HepG2 (cell line): ENCODE results near the gene HTRA3. TPM values are rescaled to one million over a fixed set of nuclear protein-coding genes. Genes with fewer than 3 reads are reported as not detected.
A peak's percentile ranks its signal among the peaks of the same experiment; 100 is the strongest.

Experiments
- ATAC-seq: fragments of 200-7000 bp; cut with Tn5 transposase; 3 replicates; pipeline ENCODE4 v1.9.1; 2020; ENCODE audit warnings: mild to moderate bottlenecking, moderate library complexity
- BruUV-seq: library from RNA; stranded (reverse); fragments of 400-500 nt; replicated peaks from 2 replicates; lab custom pipeline; 2021; lab: Mats Ljungman, UMichigan
- CTCF ChIA-PET: fragments of 300-600 bp; formaldehyde crosslinking; extraction: SDS; loops from one replicate; lab custom pipeline; 2021; ENCODE audit warnings: low total read pairs, inconsistent platforms, low intra/inter-chr PET ratio; lab: Yijun Ruan, JAX
- POLR2A ChIA-PET: fragments of 350-600 bp; sonication (Branson Sonifier 250); formaldehyde crosslinking; loops from one replicate; lab custom pipeline; 2020; ENCODE audit warnings: antibody characterized with exemption, inconsistent platforms; lab: Yijun Ruan, JAX
- DNase-seq: peaks from one replicate; pipeline ENCODE4 v3.0.0-alpha.2; 2015; ENCODE audit warnings: low spot score
- FAIRE-seq: peaks from 3 replicates; lab custom pipeline; 2011; peaks lifted over from hg19 to GRCh38; lab: Jason Lieb, UNC
- H2AFZ ChIP-seq: one replicate; pipeline ENCODE4 v1.6.1; 2011; ENCODE audit warnings: low read length, inconsistent platforms
- H3K27ac ChIP-seq: fragments of 300-600 bp; 3 replicates; pipeline ENCODE4 v1.8.0; 2011; ENCODE audit warnings: mixed run types, mild to moderate bottlenecking, mixed read lengths, low read length, inconsistent platforms; ENCODE audit not compliant: insufficient read depth; ENCODE audit errors: extremely low read length
- H3K27me3 ChIP-seq, 2 experiments: fragments of 200-600 bp in 1 of 2; 2 replicates in 1 of 2; 3 replicates in 1 of 2; pipeline versions ENCODE4 v1.6.0 to v1.8.0; 2011; ENCODE audit warnings: low read length in 2 of 2, mild to moderate bottlenecking in 2 of 2, moderate library complexity in 2 of 2, inconsistent platforms in 1 of 2; ENCODE audit not compliant: insufficient read depth in 2 of 2, control insufficient read depth in 1 of 2
- H3K36me3 ChIP-seq, 2 experiments: fragments of 200-600 bp in 1 of 2; replicated peaks in 1 of 2; 2 replicates in 1 of 2; 3 replicates in 1 of 2; pipeline versions ENCODE4 v1.5.1 to v1.8.0; 2011; ENCODE audit warnings: low read length in 2 of 2, inconsistent platforms in 1 of 2; ENCODE audit not compliant: insufficient read depth in 2 of 2, control insufficient read depth in 1 of 2
- H3K4me1 ChIP-seq: 2 replicates; pipeline ENCODE4 v1.5.1; 2012; ENCODE audit warnings: low read length, inconsistent platforms; ENCODE audit not compliant: insufficient read depth
- H3K4me2 ChIP-seq: 2 replicates; pipeline ENCODE4 v1.6.0; 2011; ENCODE audit warnings: low read depth, low read length, inconsistent platforms
- H3K4me3 ChIP-seq, 3 experiments: fragments of 200-600 bp in 1 of 3; sonication (generic), shearing (Covaris generic) in 1 of 3; replicated peaks in 1 of 3; 2 replicates each; pipeline ENCODE4 v1.5.1; 2011 to 2016; ENCODE audit warnings: low read length in 3 of 3, inconsistent platforms in 2 of 3, low read depth in 2 of 3, mild to moderate bottlenecking in 2 of 3, control low read depth in 1 of 3, mixed read lengths in 1 of 3; ENCODE audit not compliant: insufficient read depth in 1 of 3
- H3K79me2 ChIP-seq: one replicate; pipeline ENCODE4 v1.6.1; 2011; ENCODE audit warnings: low read length, inconsistent platforms; ENCODE audit not compliant: insufficient read depth
- H3K9ac ChIP-seq: 2 replicates; pipeline ENCODE4 v1.6.0; 2011; ENCODE audit warnings: mild to moderate bottlenecking, low read depth, low read length, inconsistent platforms; ENCODE audit not compliant: insufficient read depth
- H3K9me3 ChIP-seq: 2 replicates; pipeline ENCODE4 v1.5.1; 2012; ENCODE audit warnings: mild to moderate bottlenecking, low read length
- H4K20me1 ChIP-seq: 2 replicates; pipeline ENCODE4 v1.6.0; 2011; ENCODE audit warnings: inconsistent platforms, mild to moderate bottlenecking, low read length, moderate library complexity; ENCODE audit not compliant: insufficient read depth
- AGO1 ChIP-seq: fragments of 200-400 bp; formaldehyde crosslinking; IDR thresholded peaks from 2 replicates; pipeline ENCODE4 v1.6.1; 2017; ENCODE audit warnings: mild to moderate bottlenecking, low read depth, low read length, moderate library complexity; ENCODE audit not compliant: poor library complexity, severe bottlenecking
- AGO2 ChIP-seq: fragments of 200-400 bp; formaldehyde crosslinking; optimal IDR thresholded peaks from 2 replicates; pipeline ENCODE3; 2017; ENCODE audit warnings: mild to moderate bottlenecking, low read depth, low read length, moderate library complexity
- AKAP8 ChIP-seq: sonication (generic); formaldehyde crosslinking; IDR thresholded peaks from 2 replicates; pipeline ENCODE4 v1.5.1; 2020; ENCODE audit warnings: mild to moderate bottlenecking, missing genetic modification reagents
- MATR3 ChIP-seq: sonication (generic); formaldehyde crosslinking; IDR thresholded peaks from 2 replicates; pipeline ENCODE4 v1.4.0; 2020; ENCODE audit warnings: missing genetic modification reagents
- REPIN1 ChIP-seq: sonication (generic); formaldehyde crosslinking; IDR thresholded peaks from 2 replicates; pipeline ENCODE4 v1.8.0; 2022; ENCODE audit warnings: missing genetic modification reagents, low read depth, mild to moderate bottlenecking, borderline replicate concordance
- ZNF7 ChIP-seq: IDR thresholded peaks from 2 replicates; pipeline ENCODE4 v1.6.1; 2016; ENCODE audit warnings: missing biosample characterization, missing genetic modification reagents
- ZNF768 ChIP-seq: sonication (generic); formaldehyde crosslinking; IDR thresholded peaks from 2 replicates; pipeline ENCODE4 v1.4.0; 2020; ENCODE audit warnings: missing genetic modification reagents
- WGBS: methylation state at CpG from one replicate; pipeline ENCODE4 v1.1.6; 2017; ENCODE audit warnings: low lambda C conversion rate; 5-methylcytosine and 5-hydroxymethylcytosine counted together
- in situ Hi-C: cut with HindIII; loops from 2 replicates; pipeline ENCODE4 v1.10.0; 2017; ENCODE audit warnings: low pct_unique_long_range_greater_than_20kb; ENCODE audit not compliant: extremely low pct_ligation_motif_present
- intact Hi-C: fragments of 100-400 bp; cut with micrococcal nuclease; formaldehyde crosslinking; loops from one replicate; pipeline ENCODE4 v1.10.0; 2022; ENCODE audit not compliant: unreplicated experiment
- polyA plus RNA-seq, 8 experiments: library from polyadenylated mRNA; depleted of rRNA in 3 of 8; stranded (reverse) in 7 of 8; unstranded in 1 of 8; fragments of >200 nt; fragmentation: Illumina TruSeq in 4 of 8; extraction: Trizol in 4 of 8; gene quantifications; 2 replicates each; pipeline versions ENCODE4 v1.2.1 to v1.2.3, GENCODE V29; 2011 to 2016; ENCODE audit warnings: low read depth in 4 of 8, missing spikeins in 1 of 8, mixed read lengths in 1 of 8; ENCODE audit not compliant: insufficient read depth in 1 of 8
- total RNA-seq, 5 experiments: library from RNA; depleted of rRNA; stranded (reverse); fragments of >200 nt; fragmentation: Illumina TruSeq; extraction: Trizol; gene quantifications; 2 replicates each; pipeline ENCODE4 v1.2.3, GENCODE V29; 2016; ENCODE audit warnings: low read depth in 1 of 5

Gene HTRA3
- total and polyA plus RNA-seq, 2 of the 13 experiments (the other 11 are each of a cell fraction or from before 2014, with no cell fraction given) = 0.17 TPM; not detected in 1

DNA sequence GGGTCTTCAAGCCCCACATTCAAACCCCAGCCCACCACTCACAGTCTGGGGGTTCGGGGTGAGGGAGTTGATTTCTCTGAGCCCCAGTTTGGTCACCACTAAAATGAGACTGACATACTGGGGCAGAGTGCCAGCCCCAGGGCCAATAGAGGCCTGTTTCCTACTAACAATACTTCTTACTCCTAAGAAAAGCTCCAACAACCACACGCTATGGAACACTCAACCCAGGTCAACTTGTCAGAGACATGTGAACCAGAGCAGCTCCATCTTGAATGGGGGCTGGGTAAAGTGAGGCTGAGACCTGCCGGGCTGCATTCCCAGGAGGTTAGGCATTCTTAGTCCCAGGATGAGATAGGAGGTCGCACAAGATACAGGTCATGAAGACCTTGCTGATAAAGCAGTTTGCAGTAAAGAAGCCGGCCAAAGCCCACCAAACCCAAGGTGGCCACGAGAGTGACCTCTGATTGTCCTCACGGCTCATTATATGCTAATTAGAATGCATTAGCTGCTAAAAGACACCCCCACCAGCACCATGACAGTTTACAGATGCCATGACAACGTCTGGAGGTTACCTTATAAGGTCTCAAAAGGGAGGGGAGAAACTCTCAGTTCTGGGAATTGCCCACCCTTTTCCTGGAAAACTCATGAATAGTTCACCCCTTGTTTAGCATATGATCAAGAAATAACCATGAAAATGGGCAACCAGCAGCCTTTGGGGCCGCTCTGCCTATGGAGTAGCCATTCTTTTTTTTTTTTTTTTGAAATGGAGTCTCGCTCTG is 26.6 kb upstream of the HTRA3 start:
- WGBS = 92% methylated on average over 7 of the region's 10 CpGs
- Histone ChIP-seq H3K4me3 (no peak overlapping the region), H3K36me3 (peaks cover 7 to 20% of the 10 kb centered on the region in 2 experiments; a peak in 4 of 5 replicates), H3K79me2 (no peaks in the 10 kb centered on the region), H3K27ac (no peak overlapping the region), H3K27me3 (no peaks in the 10 kb centered on the region), H3K9ac (no peak overlapping the region), H3K4me1 (peaks cover 49% of the 10 kb centered on the region), H2AFZ (no peak overlapping the region), H3K4me2 (no peak overlapping the region), H4K20me1 (peaks cover 9% of the 10 kb centered on the region; the same call in 1 of the 2 replicates), H3K9me3 (no peaks in the 10 kb centered on the region)
- peak; percentile 74 for TF ChIP-seq ZNF7 (CRISPR knock-in tag)
- no peak for TF ChIP-seq MATR3 (CRISPR knock-in tag)
- FAIRE-seq (no peak), DNase-seq (no peak), ATAC-seq (no peak)
- BruUV-seq = no TSS peak
- in situ Hi-C loops (loop anchor here (5.0 kb wide), 1 partner anchor 159 kb away; no protein-coding TSS in a partner anchor), intact Hi-C loops (loop anchor here (1.0 to 5.0 kb wide), 2 partner anchors 51 to 160 kb away; no protein-coding TSS in a partner anchor)
- POLR2A ChIA-PET = interaction anchor here (0.9 to 1.2 kb wide), 2 partner anchors 20 to 168 kb away, joined by 3 read pairs; no protein-coding TSS in a partner anchor
- CTCF ChIA-PET = interaction anchor here (0.8 to 3.7 kb wide), 3 partner anchors 66 to 167 kb away, joined by 4 to 29 read pairs (median 8); no protein-coding TSS in a partner anchor

DNA sequence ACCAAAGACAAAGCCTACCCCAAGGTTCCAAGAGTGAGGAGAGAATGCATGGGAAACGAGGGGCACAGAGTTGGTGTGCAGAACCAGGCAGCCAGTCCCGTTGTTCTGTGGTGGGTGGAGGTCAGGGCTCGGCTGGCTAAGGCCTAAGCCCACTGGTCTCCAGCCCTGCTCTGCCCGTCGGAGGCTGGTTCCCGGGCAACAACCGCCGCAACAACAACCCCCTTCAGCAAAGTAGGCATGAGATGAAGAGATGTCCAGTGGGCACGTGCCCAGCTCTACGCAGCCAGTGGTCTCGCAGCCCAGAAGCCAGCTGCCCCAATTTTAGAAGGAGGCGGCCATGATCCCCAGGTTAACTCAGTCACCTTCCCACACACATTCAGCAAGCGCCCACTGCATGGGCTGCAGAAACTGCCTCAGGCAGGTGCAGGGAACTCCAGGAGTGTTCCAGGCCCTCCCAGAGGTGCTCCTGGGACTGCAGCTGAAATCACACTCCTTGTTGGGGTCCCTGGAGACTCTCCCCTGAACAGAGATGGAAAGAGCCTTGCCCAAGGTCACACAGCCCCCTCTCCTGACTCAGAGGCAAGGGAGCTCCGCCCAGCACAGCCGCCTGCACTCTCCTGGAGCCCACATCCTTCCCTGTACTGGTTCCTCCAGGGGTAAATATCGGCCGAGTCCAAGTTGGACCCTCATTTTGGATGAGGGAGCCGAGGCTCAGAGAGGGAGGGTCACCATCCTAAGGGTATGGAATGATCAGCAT is 25.4 kb upstream of the HTRA3 start:
- POLR2A ChIA-PET = no interaction called here
- DNase-seq (no peak), FAIRE-seq (no peak), ATAC-seq (no peak)
- intact Hi-C loops (loop anchor here (5.0 kb wide), 1 partner anchor 52 kb away; no protein-coding TSS in a partner anchor), in situ Hi-C loops (loop anchor here (5.0 kb wide), 1 partner anchor 158 kb away; no protein-coding TSS in a partner anchor)
- Histone ChIP-seq H3K4me3 (no peak overlapping the region), H3K4me2 (no peak overlapping the region), H3K4me1 (peaks cover 41% of the 10 kb centered on the region), H3K27me3 (no peaks in the 10 kb centered on the region), H3K79me2 (no peaks in the 10 kb centered on the region), H2AFZ (no peak overlapping the region), H4K20me1 (peaks cover 4% of the 10 kb centered on the region; the same call in 1 of the 2 replicates), H3K9ac (no peak overlapping the region), H3K36me3 (peaks cover 4 to 15% of the 10 kb centered on the region in 2 experiments; a peak in 4 of 5 replicates), H3K27ac (no peak overlapping the region), H3K9me3 (no peaks in the 10 kb centered on the region)
- WGBS = 90% methylated on average over 8 of the region's 18 CpGs
- TF ChIP-seq AKAP8 (CRISPR knock-in tag) = 0 out of 2 replicates have a peak, but pooled peaks have one; percentile 44
- no peak for TF ChIP-seq REPIN1 (CRISPR knock-in tag)
- TF ChIP-seq AGO2 = peak; percentile 73
- peak; percentile 73 for TF ChIP-seq AGO1
- TF ChIP-seq ZNF768 = peak; percentile 93
- CTCF ChIA-PET = no interaction called here
- BruUV-seq = no TSS peak
